ENCODE data around the gene PRAC1.

- TF ChIP-seq CTCF (IDR thresholded peaks at IDR 0.05): no peak
- no peak for TF ChIP-seq POLR2A (IDR thresholded peaks at IDR 0.05)
Measured at GRCh38 chr17:48748718-48749566, 26.6 kb upstream of the PRAC1 start.

Measured in suprapubic skin (tissue), 3 donors.